Lung (tissue), 12 donors: ENCODE measurements around the gene RAP1A. TPM values are rescaled to one million over a fixed set of nuclear protein-coding genes. Genes with fewer than 3 reads are reported as not detected.

Experiments used
- ATAC-seq: fragments of 200-7000 bp; cut with Tn5 transposase; one replicate; pipeline ENCODE4 v1.9.1; 2020; ENCODE audit warnings: moderate number of reproducible peaks; ENCODE audit not compliant: insufficient read depth, low FRiP score
- DNase-seq, 3 donors: peaks; one replicate each; pipeline ENCODE4 v3.0.0-alpha.2; 2013 to 2017
- H3K27ac ChIP-seq, 2 donors: one replicate each; pipeline ENCODE4 v1.5.1; 2013; ENCODE audit warnings: mild to moderate bottlenecking in 2 of 2, moderate library complexity in 2 of 2, control low read depth in 1 of 2, inconsistent platforms in 1 of 2, low read depth in 1 of 2, low read length in 1 of 2
- H3K27me3 ChIP-seq, 3 donors: one replicate each; pipeline ENCODE4 v1.5.1; 2013; ENCODE audit warnings: low read length in 2 of 3; ENCODE audit not compliant: control insufficient read depth in 3 of 3, insufficient read depth in 3 of 3
- H3K36me3 ChIP-seq, 4 donors: one replicate each; pipeline ENCODE4 v1.5.1; 2013; ENCODE audit warnings: low read length in 4 of 4, mild to moderate bottlenecking in 1 of 4, moderate library complexity in 1 of 4; ENCODE audit not compliant: control insufficient read depth in 4 of 4, insufficient read depth in 4 of 4
- H3K4me1 ChIP-seq, 5 donors: one replicate each; pipeline ENCODE4 v1.5.1; 2013; ENCODE audit warnings: low read length in 5 of 5, mild to moderate bottlenecking in 2 of 5, moderate library complexity in 1 of 5; ENCODE audit not compliant: control insufficient read depth in 5 of 5, insufficient read depth in 5 of 5
- H3K4me3 ChIP-seq: one replicate; pipeline ENCODE4 v1.5.1; 2013; ENCODE audit warnings: mild to moderate bottlenecking, control low read depth, moderate library complexity
- H3K9ac ChIP-seq, 2 donors: one replicate each; pipeline ENCODE4 v1.5.1; 2013; ENCODE audit warnings: low read length in 2 of 2, control low read depth in 1 of 2; ENCODE audit not compliant: insufficient read depth in 1 of 2
- H3K9me3 ChIP-seq, 4 donors: one replicate each; pipeline ENCODE4 v1.5.1; 2013; ENCODE audit warnings: low read length in 3 of 4, mild to moderate bottlenecking in 1 of 4, moderate library complexity in 1 of 4; ENCODE audit not compliant: control insufficient read depth in 4 of 4, insufficient read depth in 3 of 4
- WGBS, 2 donors: extraction: QIAGEN DNeasy Blood & Tissue Kit; methylation state at CpG; one replicate each; pipeline ENCODE4 v1.1.7; 2013; 5-methylcytosine and 5-hydroxymethylcytosine counted together
- polyA plus RNA-seq, 2 donors: library from polyadenylated mRNA; stranded (reverse); fragments of 200-250 nt; gene quantifications; one replicate each; pipeline ENCODE4 v1.2.1, GENCODE V29; 2013
- total RNA-seq, 2 donors: library from RNA; depleted of rRNA in 1 of 2; stranded (reverse); fragments of >200 nt in 1 of 2; gene quantifications; one replicate each; pipeline ENCODE4 v1.2.1, GENCODE V29; 2014 to 2021
- TF ChIP-seq, protein P1 (sequence below): IDR thresholded peaks from 2 replicates; pipeline ENCODE4 v1.5.1; 2012; ENCODE audit warnings: mild to moderate bottlenecking; ENCODE audit errors: control extremely low read depth, extremely low read depth
- donor health status: control.
- donor health status: control.
- donor health status: Bipolar disorder and iron deficiency.
- donor health status: healthy.
- donor health status: DM: yes; HTN: yes; CAD: no.

RAP1A gene
- total and polyA plus RNA-seq, 4 donors: 64.5 to 97.3 (median 77.6) TPM

DNA sequence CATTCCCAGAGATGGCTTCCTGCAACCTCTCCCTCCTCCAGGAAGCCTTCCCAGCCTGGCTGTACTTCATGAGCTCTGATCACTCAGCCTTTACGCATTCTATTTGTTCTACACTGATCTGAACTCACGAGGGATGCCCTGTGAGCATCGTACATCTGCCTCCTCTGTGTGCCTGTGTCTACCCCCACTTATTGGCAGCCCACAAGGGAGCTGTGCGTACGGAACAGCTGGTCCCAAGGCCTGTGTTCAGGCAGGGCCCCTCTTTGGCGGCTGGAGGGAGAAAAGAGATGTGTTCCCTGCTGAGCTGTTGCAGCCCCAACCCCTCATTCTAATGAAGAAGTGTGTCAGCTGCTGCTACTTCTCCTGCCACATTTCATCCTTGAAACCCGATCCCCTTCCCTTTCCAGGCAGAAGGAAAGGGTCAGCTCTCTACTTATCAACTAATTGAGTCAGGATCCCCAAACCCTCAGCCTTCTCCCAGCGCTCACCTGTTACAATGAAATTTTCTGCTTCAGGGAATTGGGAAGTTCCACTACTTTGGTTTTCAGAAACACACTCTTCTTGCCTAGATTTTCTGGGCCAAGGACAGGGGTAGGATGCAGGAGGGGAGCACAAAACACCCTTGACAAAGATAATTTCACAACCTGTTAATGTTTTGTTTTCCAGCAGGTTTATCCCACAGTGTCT is 116.4 kb downstream of the RAP1A start:
- no peak for ATAC-seq
- peaks cover 11 to 77% (median 30%) of the 10 kb centered on the region in 5 donors for H3K4me1 ChIP-seq

DNA sequence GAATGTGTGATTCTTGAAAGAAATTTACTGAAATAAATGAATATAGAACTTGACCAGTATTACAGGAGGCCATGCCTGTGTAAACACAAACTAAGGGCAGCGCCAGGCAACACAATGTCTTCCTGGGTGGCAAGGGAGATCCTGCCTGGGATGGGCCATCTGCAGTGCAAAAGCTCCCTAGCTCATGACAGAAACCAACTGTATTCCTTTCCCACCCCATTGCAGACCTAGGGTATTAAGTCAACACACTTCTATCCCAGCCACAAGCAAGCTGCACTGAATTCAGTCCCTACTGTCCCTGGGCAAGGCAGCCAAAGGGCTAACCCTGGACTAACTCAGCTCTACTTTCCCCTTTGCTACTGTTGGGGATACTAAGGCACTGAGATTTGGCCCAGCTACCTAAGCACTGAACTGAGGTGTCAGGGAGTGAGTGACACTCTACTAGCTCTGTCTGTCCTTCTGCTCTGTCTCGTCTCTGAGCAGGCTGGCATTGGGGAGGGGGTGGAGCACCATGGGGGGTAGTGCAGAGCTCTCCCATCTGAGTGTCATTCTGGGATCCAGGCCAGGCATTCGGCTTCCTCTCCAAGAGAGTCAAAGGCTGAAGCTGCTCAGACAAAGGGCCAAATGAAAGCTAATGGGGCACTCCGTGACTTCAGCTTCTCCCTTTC is 117.1 kb downstream of the RAP1A start:
- Histone ChIP-seq H3K4me1 (peaks cover 11 to 77% (median 30%) of the 10 kb centered on the region in 5 donors), H3K9me3 (no peaks in the 10 kb centered on the region), H3K27ac (peak overlapping the region in 1 of 2 donors; percentile 96), H3K27me3 (peaks cover 0 to 18% (median 3%) of the 10 kb centered on the region in 3 donors), H3K4me3 (no peak overlapping the region), H3K36me3 (no peaks in the 10 kb centered on the region), H3K9ac (no peak overlapping the region)
- no peak for ATAC-seq
- DNase-seq: peak; percentile 90 to 93 (median 92)
- WGBS, 2 donors: 55 to 63% methylated on average over 4 of the region's 4 CpGs
- TF ChIP-seq, protein P1, sequence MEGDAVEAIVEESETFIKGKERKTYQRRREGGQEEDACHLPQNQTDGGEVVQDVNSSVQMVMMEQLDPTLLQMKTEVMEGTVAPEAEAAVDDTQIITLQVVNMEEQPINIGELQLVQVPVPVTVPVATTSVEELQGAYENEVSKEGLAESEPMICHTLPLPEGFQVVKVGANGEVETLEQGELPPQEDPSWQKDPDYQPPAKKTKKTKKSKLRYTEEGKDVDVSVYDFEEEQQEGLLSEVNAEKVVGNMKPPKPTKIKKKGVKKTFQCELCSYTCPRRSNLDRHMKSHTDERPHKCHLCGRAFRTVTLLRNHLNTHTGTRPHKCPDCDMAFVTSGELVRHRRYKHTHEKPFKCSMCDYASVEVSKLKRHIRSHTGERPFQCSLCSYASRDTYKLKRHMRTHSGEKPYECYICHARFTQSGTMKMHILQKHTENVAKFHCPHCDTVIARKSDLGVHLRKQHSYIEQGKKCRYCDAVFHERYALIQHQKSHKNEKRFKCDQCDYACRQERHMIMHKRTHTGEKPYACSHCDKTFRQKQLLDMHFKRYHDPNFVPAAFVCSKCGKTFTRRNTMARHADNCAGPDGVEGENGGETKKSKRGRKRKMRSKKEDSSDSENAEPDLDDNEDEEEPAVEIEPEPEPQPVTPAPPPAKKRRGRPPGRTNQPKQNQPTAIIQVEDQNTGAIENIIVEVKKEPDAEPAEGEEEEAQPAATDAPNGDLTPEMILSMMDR: no peak

More for the DNA sequence above, 116.4 kb downstream of the RAP1A start:
- peaks cover 0 to 12% (median 1%) of the 10 kb centered on the region in 3 donors for H3K27me3 ChIP-seq
- peak overlapping the region in 1 of 2 donors; percentile 6 for H3K27ac ChIP-seq
- peak; percentile 85 to 92 (median 89) for DNase-seq
- no peaks in the 10 kb centered on the region for H3K36me3 ChIP-seq
- no peaks in the 10 kb centered on the region for H3K9me3 ChIP-seq
- TF ChIP-seq, protein P1: no peak
- H3K9ac ChIP-seq: no peak overlapping the region
- 81 to 84% methylated on average over 8 of the region's 8 CpGs for WGBS, 2 donors
- no peak overlapping the region for H3K4me3 ChIP-seq

DNA sequence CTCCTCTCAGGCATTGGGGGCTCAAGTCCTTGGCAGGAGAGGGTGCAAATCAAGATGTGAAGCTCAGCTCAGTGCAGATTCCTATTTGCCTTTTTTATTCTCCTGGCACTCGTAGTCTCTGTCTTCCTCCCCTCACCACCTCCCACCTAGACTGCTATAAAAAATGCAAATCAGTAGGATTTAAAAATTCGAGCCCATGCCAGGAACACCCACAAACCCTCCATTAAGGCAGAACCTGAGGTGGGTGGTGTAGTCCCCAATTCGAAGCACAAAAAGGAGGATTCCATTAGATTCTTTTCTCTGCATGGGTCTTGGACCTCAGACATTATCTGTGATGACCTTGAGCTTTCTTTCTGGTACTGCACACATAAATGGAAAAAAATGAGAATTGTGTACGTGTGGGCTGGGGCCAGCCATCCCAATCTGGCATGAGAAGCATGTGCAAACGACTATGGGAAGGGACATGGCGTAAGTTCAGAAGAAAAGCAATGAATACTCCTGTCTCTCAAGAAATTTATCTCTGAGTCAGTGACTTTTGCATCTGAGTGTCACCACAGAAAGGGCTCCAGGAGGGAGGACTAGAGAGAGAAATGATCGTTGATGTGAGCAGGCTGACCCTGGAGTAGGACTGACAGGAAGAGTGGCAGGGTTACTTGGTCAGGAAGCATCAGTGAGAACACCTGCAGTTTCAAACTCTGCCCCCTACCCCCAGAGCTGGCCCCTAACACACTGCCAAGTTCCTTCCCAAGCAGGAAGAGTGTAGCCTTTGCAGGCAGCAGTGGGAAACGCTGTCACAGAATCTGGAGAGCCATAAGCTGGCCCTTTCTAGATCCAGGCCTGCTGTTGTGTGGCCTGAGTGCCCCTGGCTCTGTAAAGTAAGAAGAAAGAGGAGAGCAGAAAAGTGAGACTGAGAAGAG is 117.9 kb downstream of the RAP1A start:
- no peaks in the 10 kb centered on the region for H3K36me3 ChIP-seq
- ATAC-seq (no peak), DNase-seq (peak in 1 of 3 donors; percentile 53)
- peaks cover 0 to 18% (median 8%) of the 10 kb centered on the region in 3 donors for H3K27me3 ChIP-seq
- H3K27ac ChIP-seq: peak overlapping the region; percentile 93 to 96
- peak overlapping the region; percentile 22 for H3K4me3 ChIP-seq
- TF ChIP-seq, protein P1: no peak
- 54 to 61% methylated on average over 8 of the region's 8 CpGs for WGBS, 2 donors
- H3K9me3 ChIP-seq: no peaks in the 10 kb centered on the region
- H3K4me1 ChIP-seq: peaks cover 11 to 77% (median 30%) of the 10 kb centered on the region in 5 donors
- H3K9ac ChIP-seq: no peak overlapping the region
